Eye (tissue), 1 donor: Measurements from ENCODE around the gene TUBA8.
A peak's percentile ranks its signal among the peaks of the same experiment; 100 is the strongest.
"Not testable (repeated sequence)": the region's sequence is repeated elsewhere in the genome, so short reads cannot be mapped to it uniquely, and the experiment has no call there.

ENCODE experiments used
- DNase-seq: peaks from one replicate; pipeline ENCODE4 v3.0.0-alpha.2; 2015

The TUBA8 gene

DNA sequence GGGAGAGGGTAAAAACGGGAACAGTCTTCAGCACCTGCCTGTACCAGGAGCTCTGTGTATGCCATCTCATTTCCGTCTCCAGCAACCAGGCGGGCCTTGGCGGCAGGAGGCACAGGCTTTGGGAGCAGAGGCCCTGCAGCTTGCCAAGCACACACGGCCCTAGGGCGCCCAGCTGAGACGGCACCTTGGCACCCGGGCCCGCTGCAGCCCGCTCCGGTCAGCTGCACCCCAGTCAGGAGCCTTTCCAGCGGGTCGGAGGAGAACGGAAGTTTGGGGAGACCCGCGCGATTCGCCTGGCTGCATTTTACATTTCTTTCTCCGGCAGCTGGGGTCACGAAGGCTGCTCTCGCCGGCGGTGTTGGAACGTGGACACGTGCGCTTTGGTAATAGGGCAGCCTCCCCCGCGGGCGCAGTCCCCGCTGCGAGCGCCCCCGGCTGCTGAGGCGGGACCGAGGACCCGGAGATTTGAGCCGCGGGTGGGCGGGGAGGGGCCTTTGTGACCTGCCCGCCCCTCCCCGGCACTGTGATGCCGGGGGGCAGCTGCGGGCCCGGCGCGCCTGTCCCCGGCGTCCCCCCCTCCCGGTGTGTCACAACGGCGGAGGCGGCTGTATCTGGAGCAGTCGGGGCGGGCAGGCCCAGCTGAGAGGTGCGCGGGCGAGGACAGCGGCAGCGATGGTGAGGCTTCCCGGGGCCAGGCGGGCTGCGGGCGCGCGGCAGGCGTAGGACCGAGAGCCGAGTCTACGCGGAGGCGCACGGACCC is at the start of gene TUBA8:
TSS of gene TUBA8 (plus strand) at position 616 of the 760 bp plus-strand sequence. CDS start at position 673, 57 bp downstream.
- DNase-seq = peak; percentile 73

DNA sequence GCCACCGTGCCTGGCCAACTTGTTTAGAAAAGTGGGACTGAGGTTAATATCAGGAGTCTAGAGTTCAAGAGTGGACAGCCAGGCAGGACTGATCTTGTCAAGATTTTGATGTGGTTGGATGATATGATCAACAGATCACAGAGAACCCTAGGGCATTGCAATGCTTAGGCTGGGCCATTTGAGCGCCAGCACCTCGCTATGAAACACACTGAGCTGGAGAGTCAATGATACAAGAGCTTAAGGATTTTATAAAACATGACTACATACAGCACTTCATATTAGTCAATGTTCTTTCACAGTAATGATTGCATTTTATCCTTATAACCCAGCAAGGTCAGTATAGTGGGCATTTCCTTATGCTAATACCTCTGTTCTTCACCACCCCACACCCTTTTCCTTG is 48.2 kb upstream of the TUBA8 start:
- no peak for DNase-seq

GRCh38 chr22:18063306-18063705 is 47.3 kb upstream of the TUBA8 start:
- DNase-seq = peak; percentile 24

- DNase-seq = not testable (repeated sequence)
Observed at GRCh38 chr22:18063715-18064114, 46.9 kb upstream of the TUBA8 start.

- DNase-seq = no peak
Observed at GRCh38 chr22:18064636-18065035, 46.0 kb upstream of the TUBA8 start.

DNA sequence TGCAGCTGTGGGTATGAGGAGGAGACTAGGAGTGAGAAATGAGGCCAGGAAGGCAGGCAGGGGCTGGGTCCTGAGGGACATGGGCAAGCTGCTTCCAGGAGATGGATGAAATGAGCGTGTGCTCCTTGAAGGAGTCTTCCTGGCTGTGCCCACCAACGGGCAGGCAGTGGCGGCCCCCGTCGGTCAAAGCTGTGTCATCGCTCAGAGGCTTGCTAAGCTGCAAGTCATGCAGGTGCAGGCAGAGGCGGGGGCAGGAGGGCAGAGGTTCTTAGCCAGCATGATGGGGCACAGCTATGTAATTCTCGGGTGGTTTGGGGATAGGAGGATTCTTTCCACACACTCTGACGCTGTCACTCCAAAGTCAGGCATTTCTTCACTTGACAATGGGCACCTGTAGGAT is 45.4 kb upstream of the TUBA8 start:
- DNase-seq = no peak

DNA sequence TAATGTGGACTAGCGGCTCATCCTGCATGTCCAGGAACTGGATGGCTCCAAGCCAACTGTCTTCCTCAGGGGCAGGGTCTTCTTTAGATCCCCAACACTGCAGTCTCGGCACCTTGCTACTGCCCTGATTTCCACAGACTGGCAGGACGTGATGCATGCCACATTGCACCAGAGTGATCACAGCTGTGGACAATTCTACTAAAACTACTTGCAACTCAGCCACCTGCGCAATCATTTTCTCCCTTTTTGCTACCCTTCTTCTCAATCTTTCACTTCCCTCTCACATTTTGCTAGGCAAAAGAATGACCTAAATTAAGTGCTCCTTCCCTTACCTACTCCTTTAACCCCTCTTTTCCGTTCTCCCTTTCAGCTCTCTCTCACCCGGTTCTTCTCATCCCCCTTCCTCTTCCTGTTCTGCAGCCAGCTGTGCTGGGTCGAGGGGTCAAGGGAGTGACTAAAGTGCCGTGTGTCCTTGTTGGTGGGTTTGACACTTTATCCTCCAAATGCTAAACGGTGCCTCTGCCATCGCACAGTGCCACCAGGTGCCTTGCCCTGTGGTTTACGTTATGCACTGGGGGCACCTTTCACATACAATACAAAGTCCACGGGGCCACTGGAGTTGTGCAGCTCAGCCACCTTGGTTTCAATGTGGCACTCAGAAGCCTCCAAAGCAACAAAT is 44.3 kb upstream of the TUBA8 start:
- no peak for DNase-seq

- no peak for DNase-seq
Observed at GRCh38 chr22:18067121-18067520, 43.5 kb upstream of the TUBA8 start.

GRCh38 chr22:18067548-18068341 is 42.9 kb upstream of the TUBA8 start:
- DNase-seq = no peak

DNA sequence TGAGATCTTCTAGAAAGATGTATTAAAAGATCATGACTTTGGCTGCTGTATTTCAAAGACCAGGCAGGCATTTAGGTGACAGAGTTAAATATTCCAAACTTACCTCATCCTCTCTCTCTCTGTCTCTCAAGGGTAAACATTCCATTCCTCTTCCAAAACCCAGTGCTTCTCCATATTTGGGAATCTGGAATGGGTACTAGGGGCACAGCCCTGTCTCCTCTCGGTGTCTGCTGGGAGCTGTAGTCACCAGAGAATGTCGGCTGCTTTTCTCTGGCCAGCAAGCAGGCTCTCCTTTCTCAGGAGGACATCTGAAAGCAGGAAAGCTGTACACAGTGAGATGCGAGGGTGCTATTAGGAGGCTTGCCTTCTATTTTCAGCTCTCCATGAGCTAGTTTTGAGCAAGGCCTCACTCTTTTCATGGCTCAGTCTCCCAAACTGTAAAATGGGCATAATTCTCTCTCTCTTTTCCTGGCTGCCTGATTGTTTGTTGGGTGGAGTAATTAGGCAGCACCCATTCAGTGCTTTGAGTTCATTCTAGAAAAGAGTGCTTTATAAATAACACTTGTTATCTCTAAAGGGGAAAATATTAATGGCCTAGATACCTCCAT is 42.1 kb upstream of the TUBA8 start:
- DNase-seq = no peak

- no peak for DNase-seq
Observed at GRCh38 chr22:18069041-18069440, 41.6 kb upstream of the TUBA8 start.

- no peak for DNase-seq
Observed at GRCh38 chr22:18070041-18070440, 40.6 kb upstream of the TUBA8 start.

- DNase-seq = peak; percentile 23
Observed at GRCh38 chr22:18070556-18071306, 39.9 kb upstream of the TUBA8 start.

- not testable (repeated sequence) for DNase-seq
Observed at GRCh38 chr22:18071307-18071967, 39.2 kb upstream of the TUBA8 start.

DNA sequence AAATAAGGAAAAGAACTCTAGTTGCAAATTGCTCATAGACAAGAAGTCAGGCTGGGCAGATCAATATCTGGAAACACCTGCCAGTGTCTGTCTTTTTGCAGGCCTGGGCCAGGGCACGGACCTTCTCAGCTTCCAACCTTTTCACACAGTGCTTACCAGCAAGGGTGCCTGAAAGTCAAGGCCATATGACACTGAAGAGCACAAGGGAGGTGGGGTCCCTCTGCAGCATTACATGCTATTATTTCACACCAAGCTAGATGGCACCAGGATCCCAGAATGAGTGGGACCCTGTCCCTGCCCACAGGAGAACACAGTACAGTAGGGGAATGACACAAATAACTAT is 38.7 kb upstream of the TUBA8 start:
- DNase-seq = no peak

DNA sequence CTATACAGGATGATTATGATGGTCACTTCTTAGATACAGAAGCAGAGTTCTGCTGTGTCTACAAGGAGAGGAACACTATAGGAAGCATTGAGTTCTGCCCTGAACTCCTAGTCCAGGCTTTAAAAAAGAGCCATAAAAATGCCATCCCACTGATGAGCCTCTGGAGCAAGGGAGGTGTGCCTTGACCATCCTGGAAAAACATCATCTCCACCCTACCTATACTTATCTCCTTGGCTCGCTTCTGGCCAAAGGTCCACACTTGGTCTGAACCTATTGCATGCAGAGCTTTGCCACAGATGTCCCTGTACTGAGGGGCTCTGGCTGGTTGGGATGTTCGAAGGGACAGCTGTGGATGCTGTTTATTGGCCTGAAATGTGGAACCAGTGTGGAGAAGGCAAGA is 37.1 kb upstream of the TUBA8 start:
- no peak for DNase-seq

DNA sequence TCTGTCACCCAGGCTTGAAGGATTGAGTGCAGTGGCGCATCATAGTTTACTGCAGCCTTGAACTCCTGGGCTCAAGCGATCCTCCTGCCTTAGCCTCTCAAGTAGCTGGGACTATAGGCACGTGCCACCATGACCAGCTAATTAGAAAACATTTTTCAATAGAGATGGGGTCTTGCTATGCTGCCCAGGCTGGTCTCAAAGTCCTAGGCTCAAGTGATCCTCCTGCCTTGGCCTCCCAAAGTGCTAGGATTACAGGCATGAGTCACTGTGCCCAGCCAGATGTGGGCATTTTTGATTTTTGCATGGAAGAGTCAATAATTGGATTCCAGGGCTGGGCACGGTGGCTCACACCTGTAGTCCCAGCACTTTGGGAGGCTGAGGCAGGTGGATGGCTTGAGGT is 36.7 kb upstream of the TUBA8 start:
- not testable (repeated sequence) for DNase-seq

DNA sequence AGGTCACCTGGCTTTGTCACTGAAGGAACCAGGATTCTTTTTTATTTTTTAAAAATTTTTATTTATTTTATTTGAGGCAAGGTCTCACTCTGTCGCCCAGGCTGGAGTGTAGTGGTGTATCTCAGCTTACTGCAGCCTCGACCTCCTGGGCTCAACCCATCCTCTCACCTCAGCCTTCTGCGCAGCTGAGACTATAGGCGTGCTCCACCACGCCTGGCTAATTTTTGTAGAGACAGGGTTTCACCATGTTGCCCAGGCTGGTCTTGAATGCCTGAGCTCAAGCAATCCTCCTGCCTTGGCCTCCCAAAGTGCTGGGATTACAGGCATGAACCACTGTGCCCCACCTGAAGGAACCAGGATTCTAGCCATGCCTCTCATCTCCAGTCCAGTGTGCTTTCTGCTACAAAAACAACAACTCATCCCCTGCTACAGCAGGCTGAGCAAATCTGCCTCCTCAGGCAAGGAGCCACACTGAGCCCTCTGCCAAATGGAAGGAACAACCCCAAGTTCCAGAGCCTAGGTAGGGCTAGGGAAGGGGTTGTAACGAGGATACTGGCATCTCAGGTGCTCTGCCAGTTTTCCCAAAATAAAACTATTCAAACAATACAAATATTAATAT is 35.4 kb upstream of the TUBA8 start:
- DNase-seq = no peak

DNA sequence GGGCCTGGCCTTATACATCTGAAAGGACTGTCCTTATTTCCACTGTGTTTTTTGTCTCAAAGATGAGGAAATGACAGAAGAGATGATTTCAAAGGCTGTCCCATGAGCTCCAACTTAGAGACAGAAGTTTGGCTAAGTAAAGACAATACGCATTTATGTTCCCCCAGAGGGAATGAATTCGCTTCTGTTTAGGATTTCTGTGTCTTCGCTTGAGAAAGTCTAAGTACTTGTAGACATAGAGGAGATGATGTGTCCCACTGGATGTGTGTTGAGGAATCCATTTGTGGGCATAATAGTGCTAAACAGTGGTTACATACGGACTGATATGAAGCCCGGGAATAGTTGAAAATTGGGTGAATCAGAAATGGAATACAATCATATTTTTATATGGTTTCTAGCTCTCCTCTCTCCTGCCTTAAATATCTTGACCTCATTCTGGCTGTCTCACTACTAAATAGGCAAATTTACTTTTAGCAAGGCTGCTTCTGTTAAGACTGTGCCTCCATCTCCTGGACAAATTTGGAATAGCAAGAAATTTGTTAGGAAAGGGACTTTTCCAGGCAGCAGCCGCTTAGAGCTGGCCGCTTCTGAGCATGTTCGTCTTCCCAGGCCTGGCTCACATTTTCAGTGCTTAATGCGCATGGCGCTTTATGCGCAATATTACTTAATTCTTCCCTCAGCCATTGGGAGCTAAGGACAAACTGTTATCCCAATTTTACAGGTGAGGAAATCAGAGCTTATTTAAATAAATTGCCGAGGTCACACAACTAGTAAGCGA is 34.7 kb upstream of the TUBA8 start:
- DNase-seq = peak; percentile 98

- no peak for DNase-seq
Observed at GRCh38 chr22:18077087-18077638, 33.4 kb upstream of the TUBA8 start.
